ENCODE measurements around the gene SERPINB7.

DNA sequence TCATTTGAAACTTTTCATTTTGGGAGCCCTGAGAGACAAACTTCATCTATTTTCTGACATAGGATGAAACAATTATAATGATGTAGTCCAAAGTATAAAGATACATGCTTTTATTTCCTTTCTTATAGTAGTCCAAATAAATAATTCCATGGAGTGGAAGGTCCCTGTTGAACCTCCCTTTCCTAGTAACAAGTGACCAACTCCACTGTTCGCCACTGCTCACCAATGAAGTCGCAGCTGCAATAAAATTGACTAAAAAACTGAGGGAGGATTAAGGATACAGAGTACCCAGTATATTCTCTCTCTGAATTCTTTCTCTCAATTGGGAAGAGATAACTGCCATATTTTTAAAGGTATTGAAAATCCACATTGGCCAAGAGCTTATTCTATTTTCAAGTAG, 14.1 kb downstream of the SERPINB7 start:
- TF ChIP-seq POLR2A (IDR thresholded peaks at IDR 0.05; ENCODE audit: low read depth, low read length) (no peak), CEBPB (IDR thresholded peaks at IDR 0.05; ENCODE audit: low read depth, low read length) (no peak), SMC3 (IDR thresholded peaks at IDR 0.05; ENCODE audit: low read depth, low read length) (no peak), MAFK (IDR thresholded peaks at IDR 0.05; ENCODE audit: low read depth, low read length) (no peak), MXI1 (IDR thresholded peaks at IDR 0.05; ENCODE audit: borderline replicate concordance, low read depth, low read length) (no peak), RAD21 (IDR thresholded peaks at IDR 0.05; ENCODE audit: low read length) (no peak), FOS (IDR thresholded peaks at IDR 0.05; ENCODE audit: low read depth, low read length) (no peak), NFE2L2 (IDR thresholded peaks at IDR 0.05; ENCODE audit: low read depth, low read length) (no peak), BHLHE40 (IDR thresholded peaks at IDR 0.05; ENCODE audit: low read depth, low read length) (no peak), RCOR1 (IDR thresholded peaks at IDR 0.05; ENCODE audit: insufficient replicate concordance, low read length) (no peak), MAZ (IDR thresholded peaks at IDR 0.05; ENCODE audit: borderline replicate concordance, low read depth, low read length) (no peak)
- TF ChIP-seq, protein P1, sequence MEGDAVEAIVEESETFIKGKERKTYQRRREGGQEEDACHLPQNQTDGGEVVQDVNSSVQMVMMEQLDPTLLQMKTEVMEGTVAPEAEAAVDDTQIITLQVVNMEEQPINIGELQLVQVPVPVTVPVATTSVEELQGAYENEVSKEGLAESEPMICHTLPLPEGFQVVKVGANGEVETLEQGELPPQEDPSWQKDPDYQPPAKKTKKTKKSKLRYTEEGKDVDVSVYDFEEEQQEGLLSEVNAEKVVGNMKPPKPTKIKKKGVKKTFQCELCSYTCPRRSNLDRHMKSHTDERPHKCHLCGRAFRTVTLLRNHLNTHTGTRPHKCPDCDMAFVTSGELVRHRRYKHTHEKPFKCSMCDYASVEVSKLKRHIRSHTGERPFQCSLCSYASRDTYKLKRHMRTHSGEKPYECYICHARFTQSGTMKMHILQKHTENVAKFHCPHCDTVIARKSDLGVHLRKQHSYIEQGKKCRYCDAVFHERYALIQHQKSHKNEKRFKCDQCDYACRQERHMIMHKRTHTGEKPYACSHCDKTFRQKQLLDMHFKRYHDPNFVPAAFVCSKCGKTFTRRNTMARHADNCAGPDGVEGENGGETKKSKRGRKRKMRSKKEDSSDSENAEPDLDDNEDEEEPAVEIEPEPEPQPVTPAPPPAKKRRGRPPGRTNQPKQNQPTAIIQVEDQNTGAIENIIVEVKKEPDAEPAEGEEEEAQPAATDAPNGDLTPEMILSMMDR (conservative IDR thresholded peaks at IDR 0.05; ENCODE audit: low read depth, low read length), result no peak
- TF ChIP-seq, protein P2, sequence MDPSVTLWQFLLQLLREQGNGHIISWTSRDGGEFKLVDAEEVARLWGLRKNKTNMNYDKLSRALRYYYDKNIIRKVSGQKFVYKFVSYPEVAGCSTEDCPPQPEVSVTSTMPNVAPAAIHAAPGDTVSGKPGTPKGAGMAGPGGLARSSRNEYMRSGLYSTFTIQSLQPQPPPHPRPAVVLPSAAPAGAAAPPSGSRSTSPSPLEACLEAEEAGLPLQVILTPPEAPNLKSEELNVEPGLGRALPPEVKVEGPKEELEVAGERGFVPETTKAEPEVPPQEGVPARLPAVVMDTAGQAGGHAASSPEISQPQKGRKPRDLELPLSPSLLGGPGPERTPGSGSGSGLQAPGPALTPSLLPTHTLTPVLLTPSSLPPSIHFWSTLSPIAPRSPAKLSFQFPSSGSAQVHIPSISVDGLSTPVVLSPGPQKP (IDR thresholded peaks at IDR 0.05; ENCODE audit: borderline replicate concordance, low read depth, low read length), result no peak
- TF ChIP-seq, protein P3, sequence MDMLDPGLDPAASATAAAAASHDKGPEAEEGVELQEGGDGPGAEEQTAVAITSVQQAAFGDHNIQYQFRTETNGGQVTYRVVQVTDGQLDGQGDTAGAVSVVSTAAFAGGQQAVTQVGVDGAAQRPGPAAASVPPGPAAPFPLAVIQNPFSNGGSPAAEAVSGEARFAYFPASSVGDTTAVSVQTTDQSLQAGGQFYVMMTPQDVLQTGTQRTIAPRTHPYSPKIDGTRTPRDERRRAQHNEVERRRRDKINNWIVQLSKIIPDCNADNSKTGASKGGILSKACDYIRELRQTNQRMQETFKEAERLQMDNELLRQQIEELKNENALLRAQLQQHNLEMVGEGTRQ (IDR thresholded peaks at IDR 0.05; ENCODE audit: low read depth, low read length), result no peak
